ENCODE data around the gene RERE. TPM values are rescaled to one million over a fixed set of nuclear protein-coding genes. Genes with fewer than 3 reads are reported as not detected.
"Not testable (repeated sequence)": the region's sequence is repeated elsewhere in the genome, so short reads cannot be mapped to it uniquely, and the experiment has no call there.

RERE gene
- total and polyA plus RNA-seq, 5 donors: 72.4 to 175 (median 161) TPM

DNA sequence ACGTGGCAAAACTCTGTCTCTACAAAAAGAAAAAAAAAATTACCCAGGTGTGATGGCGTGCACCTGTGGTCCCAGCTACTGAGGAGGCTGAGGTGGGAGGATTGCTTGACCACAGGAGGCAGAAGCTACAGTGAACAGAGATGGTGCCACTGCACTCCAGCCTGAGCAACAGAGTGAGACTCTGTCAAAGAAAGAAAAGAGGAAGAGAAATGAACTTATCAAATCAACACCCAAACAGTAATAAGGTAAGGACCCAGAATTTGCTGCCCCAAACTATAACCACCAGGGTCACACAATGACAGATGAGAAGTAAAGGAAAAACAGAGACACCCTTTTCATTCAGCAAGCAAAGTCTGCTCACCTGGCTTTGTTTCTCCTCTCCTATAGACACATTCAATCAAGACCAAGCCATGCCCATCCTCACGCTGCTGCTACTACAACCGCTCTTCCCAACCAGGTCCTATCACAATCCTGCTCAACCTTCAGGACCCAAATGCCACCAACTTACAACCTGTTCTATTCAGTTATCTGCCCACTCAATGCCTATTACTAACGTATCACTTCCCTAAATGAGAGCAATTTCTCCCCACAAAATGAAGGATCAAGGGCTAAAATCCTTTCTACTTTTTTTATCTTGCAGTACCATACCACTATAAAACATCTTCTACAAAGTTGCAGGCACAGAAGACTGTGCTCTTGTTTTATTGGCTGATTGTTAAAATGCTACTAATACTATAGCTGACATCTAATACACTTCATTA is 183.5 kb downstream of the RERE start:
- DNase-seq: no peak
- H3K4me1 ChIP-seq (ENCODE audit: control insufficient read depth, insufficient read depth, low read length): peaks cover 5% of the 10 kb centered on the region
- no peak for ATAC-seq
- 93% methylated on average over 5 of the region's 5 CpGs for WGBS
- H3K27me3 ChIP-seq (ENCODE audit: control insufficient read depth, insufficient read depth): no peaks in the 10 kb centered on the region
- no peaks in the 10 kb centered on the region for H3K9me3 ChIP-seq (ENCODE audit: control insufficient read depth, low read length)
- H3K4me3 ChIP-seq (ENCODE audit: low read length): no peak overlapping the region
- intact Hi-C loops (cut with DNase I): no loop called here
- H3K27ac ChIP-seq (ENCODE audit: low read length): no peak overlapping the region

DNA sequence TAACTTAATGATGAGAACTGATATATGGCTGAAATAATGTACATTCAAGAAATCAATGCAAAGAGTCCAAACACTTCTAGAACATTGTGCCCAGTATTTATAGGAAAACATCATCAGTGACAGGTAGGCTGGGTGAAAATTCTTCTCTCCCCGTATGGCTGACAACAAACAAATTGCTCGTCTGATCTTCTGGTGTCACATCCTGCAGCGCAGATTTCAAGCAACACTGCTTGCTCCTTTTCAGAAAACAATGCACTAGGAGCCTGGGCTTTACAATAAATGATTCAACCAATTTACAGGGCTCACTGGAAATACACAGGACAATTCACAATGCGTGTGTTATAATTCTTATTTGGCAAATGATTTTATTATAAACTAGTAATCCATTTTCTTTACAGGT is 185.3 kb downstream of the RERE start:
- H3K4me3 ChIP-seq (ENCODE audit: low read length): no peak overlapping the region
- no peaks in the 10 kb centered on the region for H3K9me3 ChIP-seq (ENCODE audit: control insufficient read depth, low read length)
- intact Hi-C loops (cut with DNase I): no loop called here
- H3K27me3 ChIP-seq (ENCODE audit: control insufficient read depth, insufficient read depth): no peaks in the 10 kb centered on the region
- peaks cover 5% of the 10 kb centered on the region for H3K4me1 ChIP-seq (ENCODE audit: control insufficient read depth, insufficient read depth, low read length)
- no peak for DNase-seq
- WGBS: 57% methylated on average over 4 of the region's 4 CpGs
- H3K27ac ChIP-seq (ENCODE audit: low read length): no peak overlapping the region
- no peak for ATAC-seq

DNA sequence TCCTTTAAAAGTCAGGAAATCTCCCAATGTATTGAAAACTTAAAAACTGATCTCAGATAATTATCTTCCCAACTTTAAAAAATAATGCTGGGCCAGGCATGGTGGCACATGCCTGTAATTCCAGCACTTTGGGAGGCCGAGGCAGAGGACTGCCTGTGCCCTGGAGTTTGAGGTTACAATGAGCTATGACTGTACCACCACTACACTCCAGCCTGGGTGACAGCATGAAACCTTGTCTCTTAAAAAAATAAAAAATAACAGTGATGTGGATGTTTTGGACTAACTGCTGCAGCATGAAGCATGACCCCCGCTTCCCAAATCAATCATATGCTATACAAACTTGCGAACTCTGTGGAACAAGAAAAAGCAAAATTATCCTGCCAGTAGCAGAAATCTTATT is 186.3 kb downstream of the RERE start:
- intact Hi-C loops (cut with DNase I): no loop called here
- ATAC-seq (peak; percentile 39 to 68), DNase-seq (no peak)
- 89% methylated on average over 3 of the region's 3 CpGs for WGBS
- H3K27ac ChIP-seq (ENCODE audit: low read length): peak overlapping the region; percentile 42
- no peaks in the 10 kb centered on the region for H3K27me3 ChIP-seq (ENCODE audit: control insufficient read depth, insufficient read depth)
- peaks cover 11% of the 10 kb centered on the region for H3K4me1 ChIP-seq (ENCODE audit: control insufficient read depth, insufficient read depth, low read length)
- no peaks in the 10 kb centered on the region for H3K9me3 ChIP-seq (ENCODE audit: control insufficient read depth, low read length)
- H3K4me3 ChIP-seq (ENCODE audit: low read length): no peak overlapping the region

GRCh38 chr1:8629241-8630091 is 188.0 kb downstream of the RERE start:
- Histone ChIP-seq H3K27me3 (ENCODE audit: control insufficient read depth, insufficient read depth) (no peaks in the 10 kb centered on the region), H3K4me1 (ENCODE audit: control insufficient read depth, insufficient read depth, low read length) (peaks cover 11% of the 10 kb centered on the region), H3K4me3 (ENCODE audit: low read length) (no peak overlapping the region), H3K9me3 (ENCODE audit: control insufficient read depth, low read length) (no peaks in the 10 kb centered on the region), H3K27ac (ENCODE audit: low read length) (peak overlapping the region; percentile 50)
- ATAC-seq (peak; percentile 63 to 74), DNase-seq (no peak)
- 60% methylated on average over 7 of the region's 7 CpGs for WGBS
- intact Hi-C loops (cut with DNase I): no loop called here

DNA sequence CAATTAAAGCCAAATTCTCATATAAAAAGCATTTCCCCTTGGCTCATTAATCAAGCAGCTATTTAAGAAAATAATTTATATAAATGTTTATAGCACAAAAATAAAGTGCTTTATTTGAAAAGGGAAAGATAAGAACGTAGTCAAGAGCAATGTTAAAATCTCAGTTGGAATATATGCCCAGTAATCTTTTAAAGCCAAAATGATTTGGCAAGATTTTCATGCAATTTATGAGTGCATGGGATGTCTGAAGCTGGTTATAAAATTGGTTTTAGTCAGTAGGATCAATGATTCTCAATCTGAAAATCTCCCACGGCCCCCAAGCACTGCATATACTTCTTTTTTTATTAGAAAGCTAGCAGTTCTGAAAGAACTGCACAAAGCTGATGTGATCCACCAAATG is 188.8 kb downstream of the RERE start:
- intact Hi-C loops (cut with DNase I): no loop called here
- peaks cover 11% of the 10 kb centered on the region for H3K4me1 ChIP-seq (ENCODE audit: control insufficient read depth, insufficient read depth, low read length)

GRCh38 chr1:8627728-8628127 is 189.7 kb downstream of the RERE start:
- H3K9me3 ChIP-seq (ENCODE audit: control insufficient read depth, low read length): no peaks in the 10 kb centered on the region
- intact Hi-C loops (cut with DNase I): no loop called here
- H3K4me3 ChIP-seq (ENCODE audit: low read length): no peak overlapping the region
- ATAC-seq (no peak), DNase-seq (no peak)
- 77% methylated on average over 5 of the region's 5 CpGs for WGBS
- no peaks in the 10 kb centered on the region for H3K27me3 ChIP-seq (ENCODE audit: control insufficient read depth, insufficient read depth)
- H3K4me1 ChIP-seq (ENCODE audit: control insufficient read depth, insufficient read depth, low read length): peaks cover 11% of the 10 kb centered on the region
- H3K27ac ChIP-seq (ENCODE audit: low read length): no peak overlapping the region

More for the DNA sequence above, 188.8 kb downstream of the RERE start:
- DNase-seq: no peak
- Histone ChIP-seq H3K4me3 (ENCODE audit: low read length) (no peak overlapping the region), H3K27ac (ENCODE audit: low read length) (no peak overlapping the region), H3K9me3 (ENCODE audit: control insufficient read depth, low read length) (no peaks in the 10 kb centered on the region), H3K27me3 (ENCODE audit: control insufficient read depth, insufficient read depth) (no peaks in the 10 kb centered on the region)
- WGBS: 49% methylated on average over 2 of the region's 2 CpGs
- ATAC-seq: no peak

DNA sequence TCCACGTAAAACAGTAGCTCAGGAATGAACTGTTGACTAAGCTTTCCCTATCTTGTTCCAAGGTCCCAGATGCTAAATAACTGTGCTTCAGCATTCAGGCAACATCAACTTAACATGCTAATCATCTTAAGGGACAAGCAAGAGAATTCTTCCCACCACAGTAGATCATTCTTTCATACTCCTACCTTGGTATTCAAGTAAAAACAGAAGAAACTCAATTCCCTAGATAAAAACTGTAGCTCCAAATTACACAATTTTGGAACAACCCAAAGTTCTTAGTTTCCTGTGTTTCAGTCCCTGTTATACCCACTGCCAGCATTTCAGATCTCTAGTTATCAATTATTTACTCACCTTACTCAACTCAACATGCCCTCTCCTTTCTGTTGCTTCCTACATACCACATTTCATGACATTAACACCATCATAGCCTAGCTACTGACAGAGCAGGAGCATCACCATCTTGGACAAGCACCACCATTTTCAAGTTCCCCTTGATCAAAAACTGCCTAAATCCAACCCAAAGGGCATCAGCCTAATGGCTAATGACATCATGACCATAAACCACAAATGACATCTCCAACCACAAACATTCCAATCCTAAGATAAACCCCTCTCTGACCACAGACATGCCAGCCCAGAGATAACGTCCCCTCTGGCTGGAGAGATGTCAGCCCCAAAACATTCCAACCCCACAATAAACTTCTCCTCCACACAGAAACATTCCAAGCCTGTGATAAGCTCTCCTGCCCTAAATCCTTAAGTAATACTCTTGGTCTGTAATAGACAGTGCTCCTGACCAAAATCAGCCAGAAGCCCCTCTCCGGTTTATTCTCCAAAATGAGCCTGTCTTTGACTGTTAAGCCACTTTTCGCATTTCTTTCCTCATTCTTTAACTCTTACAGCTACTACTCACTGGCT is 191.2 kb downstream of the RERE start:
- Histone ChIP-seq H3K9me3 (ENCODE audit: control insufficient read depth, low read length) (no peaks in the 10 kb centered on the region), H3K4me1 (ENCODE audit: control insufficient read depth, insufficient read depth, low read length) (peaks cover 11% of the 10 kb centered on the region), H3K27ac (ENCODE audit: low read length) (peak overlapping the region; percentile 19), H3K4me3 (ENCODE audit: low read length) (no peak overlapping the region), H3K27me3 (ENCODE audit: control insufficient read depth, insufficient read depth) (no peaks in the 10 kb centered on the region)
- no peak for ATAC-seq
- intact Hi-C loops (cut with DNase I): no loop called here
- DNase-seq: no peak
- WGBS: 59% methylated on average over 4 of the region's 4 CpGs

GRCh38 chr1:8625491-8625890 is 191.9 kb downstream of the RERE start:
- 87% methylated on average over 2 of the region's 2 CpGs for WGBS
- Histone ChIP-seq H3K4me3 (ENCODE audit: low read length) (no peak overlapping the region), H3K27ac (ENCODE audit: low read length) (no peak overlapping the region), H3K4me1 (ENCODE audit: control insufficient read depth, insufficient read depth, low read length) (peaks cover 11% of the 10 kb centered on the region), H3K9me3 (ENCODE audit: control insufficient read depth, low read length) (no peaks in the 10 kb centered on the region), H3K27me3 (ENCODE audit: control insufficient read depth, insufficient read depth) (no peaks in the 10 kb centered on the region)
- intact Hi-C loops (cut with DNase I): no loop called here
- no peak for ATAC-seq
- no peak for DNase-seq

DNA sequence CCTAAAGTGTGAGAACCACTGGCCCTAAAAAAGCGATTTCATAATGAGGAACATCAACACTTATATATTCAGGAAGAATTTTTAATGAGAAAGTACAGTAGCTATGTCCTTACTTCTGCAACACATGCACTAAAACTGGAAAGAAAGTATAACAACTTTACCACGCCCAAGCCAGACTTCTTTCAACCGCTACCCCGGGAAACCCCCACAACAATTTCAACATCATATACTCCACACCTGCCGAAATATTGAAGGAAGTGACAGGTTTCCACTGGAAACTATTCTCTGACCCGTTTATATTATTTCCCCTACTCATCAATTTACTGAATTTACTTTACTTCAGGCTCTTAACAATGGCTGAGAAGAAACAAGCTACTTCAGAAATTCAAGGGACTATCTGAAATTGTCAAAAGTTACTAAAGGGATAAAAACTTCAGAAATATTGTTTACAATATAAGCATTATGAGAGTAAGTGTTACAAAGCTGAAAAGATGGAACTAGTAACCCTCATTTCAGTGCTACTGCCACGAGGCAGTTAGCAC is 193.7 kb downstream of the RERE start:
- ATAC-seq; H3K27me3 ChIP-seq (ENCODE audit: control insufficient read depth, insufficient read depth); DNase-seq; H3K4me1 ChIP-seq (ENCODE audit: control insufficient read depth, insufficient read depth, low read length); H3K27ac ChIP-seq (ENCODE audit: low read length); intact Hi-C loops (cut with DNase I); H3K4me3 ChIP-seq (ENCODE audit: low read length); H3K9me3 ChIP-seq (ENCODE audit: control insufficient read depth, low read length): not testable (repeated sequence)
- 73% methylated on average over 7 of the region's 7 CpGs for WGBS

DNA sequence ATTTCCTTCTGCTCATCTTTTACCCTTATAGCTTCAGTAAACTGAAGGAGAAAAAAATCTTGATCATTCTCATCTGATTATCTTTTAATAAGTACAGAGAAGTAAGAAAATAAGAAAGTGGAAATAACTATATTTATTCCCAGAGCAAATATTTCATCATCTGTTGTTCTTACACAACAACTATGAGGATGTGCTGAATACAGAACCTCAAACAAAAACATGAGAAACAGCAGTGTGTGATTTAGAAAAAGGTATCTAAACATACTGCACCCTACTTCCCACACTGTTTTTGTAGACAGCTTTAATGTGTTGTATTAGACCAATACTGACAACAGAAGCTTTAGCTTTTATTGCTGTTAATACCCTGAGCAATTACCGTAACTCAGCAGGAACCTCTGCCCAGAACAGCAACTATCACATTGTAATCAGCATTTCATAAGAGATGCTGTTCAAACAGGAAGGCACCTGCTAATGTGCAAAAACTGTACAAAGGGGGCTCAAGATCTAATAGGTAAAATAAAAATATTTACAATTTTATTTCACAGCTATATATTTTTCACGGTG is 195.6 kb downstream of the RERE start:
- H3K9me3 ChIP-seq (ENCODE audit: control insufficient read depth, low read length); H3K27ac ChIP-seq (ENCODE audit: low read length); ATAC-seq; H3K4me1 ChIP-seq (ENCODE audit: control insufficient read depth, insufficient read depth, low read length); H3K27me3 ChIP-seq (ENCODE audit: control insufficient read depth, insufficient read depth); H3K4me3 ChIP-seq (ENCODE audit: low read length); DNase-seq; intact Hi-C loops (cut with DNase I): not testable (repeated sequence)
- WGBS: 65% methylated on average over 2 of the region's 2 CpGs

Data from right cardiac atrium (tissue), 5 donors.